HG03064 (cell line): ENCODE measurements around the gene TMUB1.

Experiments used
- ATAC-seq: cut with Tn5 transposase; IDR thresholded peaks from one replicate; pipeline ENCODE4 v1.9.1; 2021; ENCODE audit warnings: low read depth; ENCODE audit not compliant: unreplicated experiment

Gene TMUB1

GRCh38 chr7:151104411-151105235, 21.3 kb upstream of the TMUB1 start:
- no peak for ATAC-seq

GRCh38 chr7:151103973-151104372, 20.7 kb upstream of the TMUB1 start:
- no peak for ATAC-seq

GRCh38 chr7:151102991-151103390, 19.7 kb upstream of the TMUB1 start:
- no peak for ATAC-seq

GRCh38 chr7:151101621-151102396, 18.5 kb upstream of the TMUB1 start:
- ATAC-seq: no peak

GRCh38 chr7:151100921-151101320, 17.6 kb upstream of the TMUB1 start:
- no peak for ATAC-seq

GRCh38 chr7:151099486-151100211, 16.4 kb upstream of the TMUB1 start:
- no peak for ATAC-seq

GRCh38 chr7:151095828-151096475, 12.7 kb upstream of the TMUB1 start:
- ATAC-seq: no peak

- ATAC-seq: no peak
Observed at GRCh38 chr7:151095123-151095797, 12.0 kb upstream of the TMUB1 start.

- ATAC-seq: no peak
Observed at GRCh38 chr7:151094675-151095074, 11.4 kb upstream of the TMUB1 start.

- ATAC-seq: no peak
Observed at GRCh38 chr7:151093748-151094147, 10.5 kb upstream of the TMUB1 start.

- ATAC-seq: no peak
Observed at GRCh38 chr7:151091988-151092387, 8.7 kb upstream of the TMUB1 start.

GRCh38 chr7:151091431-151091830, 8.1 kb upstream of the TMUB1 start:
- ATAC-seq: no peak

GRCh38 chr7:151091003-151091402, 7.7 kb upstream of the TMUB1 start:
- ATAC-seq: no peak

- no peak for ATAC-seq
Observed at GRCh38 chr7:151089893-151090730, 6.8 kb upstream of the TMUB1 start.

GRCh38 chr7:151088856-151089699, 5.8 kb upstream of the TMUB1 start:
- ATAC-seq: no peak

GRCh38 chr7:151088019-151088855, 4.9 kb upstream of the TMUB1 start:
- no peak for ATAC-seq

- ATAC-seq: no peak
Observed at GRCh38 chr7:151087245-151088018, 4.1 kb upstream of the TMUB1 start.
